Lower leg skin (tissue), 3 donors: ENCODE data around the gene TMEM132D.

Experiments used
- CTCF ChIP-seq, 3 donors: fragments of 450-650 bp; IDR thresholded peaks; one replicate each; pipeline ENCODE4 v1.5.1; 2016; ENCODE audit warnings: antibody characterized with exemption in 3 of 3, mild to moderate bottlenecking in 3 of 3, moderate library complexity in 2 of 3
- POLR2A ChIP-seq, 2 donors: fragments of 450-650 bp; IDR thresholded peaks; one replicate each; pipeline ENCODE4 v1.6.1; 2016 to 2017; ENCODE audit warnings: antibody characterized with exemption in 2 of 2, mild to moderate bottlenecking in 1 of 2, moderate library complexity in 1 of 2

DNA sequence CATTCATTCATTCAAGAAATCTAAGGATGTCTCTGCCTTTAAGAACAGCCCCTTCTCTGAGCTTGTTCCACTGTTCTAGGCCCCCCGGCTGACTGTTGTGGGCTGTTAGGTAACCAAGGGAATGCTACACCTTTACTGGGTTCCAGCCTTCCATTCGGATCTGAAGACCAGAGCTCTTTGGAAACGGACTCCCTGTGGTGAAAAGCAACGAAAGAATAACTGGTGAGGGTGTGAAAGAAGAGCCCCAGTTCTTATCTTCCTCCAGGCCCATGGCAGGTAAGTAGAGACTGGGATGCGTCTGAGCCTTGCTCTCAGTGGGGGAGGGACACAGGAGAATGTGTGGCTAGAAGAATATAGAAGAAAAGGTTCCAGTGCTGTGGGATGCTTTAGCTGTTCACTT, 207.4 kb downstream of the TMEM132D start:
- TF ChIP-seq CTCF (IDR thresholded peaks at IDR 0.05): no peak
- no peak for TF ChIP-seq POLR2A (IDR thresholded peaks at IDR 0.05)
